ENCODE measurements around the gene OLA1.

The OLA1 gene

DNA sequence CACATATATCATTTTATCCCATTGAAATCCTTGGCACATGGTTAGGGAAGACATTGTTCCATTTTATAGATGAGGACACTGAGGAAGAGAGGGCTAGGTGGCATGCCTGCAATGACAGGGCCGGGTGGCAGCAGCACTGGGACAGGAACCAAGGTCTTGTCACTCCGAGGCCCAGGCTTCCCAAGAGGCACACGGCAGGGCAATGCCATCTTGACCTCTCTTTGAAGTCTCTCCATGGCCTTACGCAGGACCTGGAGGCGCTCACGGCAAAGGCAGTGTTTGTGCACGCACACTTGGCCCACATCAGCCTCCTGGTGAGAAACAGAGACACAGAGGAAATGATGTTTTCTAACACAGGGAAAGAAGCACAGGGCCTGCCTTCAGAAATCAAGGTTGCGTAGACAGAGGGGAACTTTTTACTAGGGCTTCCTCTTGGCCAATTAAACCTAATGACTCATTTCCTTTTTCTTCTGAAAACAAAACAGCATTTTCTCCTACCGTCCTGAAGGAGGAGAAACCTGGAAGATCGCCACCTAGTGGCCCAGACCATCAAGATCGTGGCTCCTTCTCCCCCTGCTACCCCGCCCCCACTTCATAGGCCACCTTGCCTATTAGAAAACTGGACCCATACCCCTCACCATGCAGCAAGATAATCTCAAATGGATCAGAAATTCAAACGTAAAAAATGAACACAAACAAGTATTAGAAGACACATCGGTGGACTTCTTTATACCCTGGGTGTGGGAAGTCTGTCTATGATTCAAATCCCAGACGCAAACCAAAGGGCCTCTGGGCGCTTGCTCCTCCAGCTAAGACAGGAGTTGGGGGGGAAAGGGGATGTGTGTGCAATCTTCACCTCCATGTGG is 208.5 kb downstream of the OLA1 start:
- in situ Hi-C loops (cut with MboI; ENCODE audit: low sequenced_read_pairs): no loop called here

- in situ Hi-C loops (cut with MboI; ENCODE audit: low sequenced_read_pairs): no loop called here
Measured at GRCh38 chr2:174038462-174038861, 209.9 kb downstream of the OLA1 start.

DNA sequence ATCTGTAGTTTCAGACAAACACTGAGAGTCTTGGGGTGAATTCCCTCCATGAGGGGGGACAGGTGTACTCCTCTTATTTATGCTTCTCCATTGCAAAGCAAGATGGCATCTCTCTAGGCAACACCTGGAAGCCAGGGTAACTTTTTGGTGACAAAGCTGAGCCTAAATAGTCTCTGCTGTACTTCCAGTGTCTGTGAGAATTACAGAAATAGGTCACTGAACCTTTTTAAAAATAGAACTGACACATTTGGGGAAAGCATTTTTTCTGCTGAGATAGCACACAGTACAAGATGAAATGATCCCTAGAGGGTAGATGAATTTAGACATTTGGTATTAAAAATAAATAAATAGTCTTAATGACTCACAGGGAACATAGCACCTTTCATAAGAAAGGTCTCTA is 211.5 kb downstream of the OLA1 start:
- in situ Hi-C loops (cut with MboI; ENCODE audit: low sequenced_read_pairs): no loop called here

DNA sequence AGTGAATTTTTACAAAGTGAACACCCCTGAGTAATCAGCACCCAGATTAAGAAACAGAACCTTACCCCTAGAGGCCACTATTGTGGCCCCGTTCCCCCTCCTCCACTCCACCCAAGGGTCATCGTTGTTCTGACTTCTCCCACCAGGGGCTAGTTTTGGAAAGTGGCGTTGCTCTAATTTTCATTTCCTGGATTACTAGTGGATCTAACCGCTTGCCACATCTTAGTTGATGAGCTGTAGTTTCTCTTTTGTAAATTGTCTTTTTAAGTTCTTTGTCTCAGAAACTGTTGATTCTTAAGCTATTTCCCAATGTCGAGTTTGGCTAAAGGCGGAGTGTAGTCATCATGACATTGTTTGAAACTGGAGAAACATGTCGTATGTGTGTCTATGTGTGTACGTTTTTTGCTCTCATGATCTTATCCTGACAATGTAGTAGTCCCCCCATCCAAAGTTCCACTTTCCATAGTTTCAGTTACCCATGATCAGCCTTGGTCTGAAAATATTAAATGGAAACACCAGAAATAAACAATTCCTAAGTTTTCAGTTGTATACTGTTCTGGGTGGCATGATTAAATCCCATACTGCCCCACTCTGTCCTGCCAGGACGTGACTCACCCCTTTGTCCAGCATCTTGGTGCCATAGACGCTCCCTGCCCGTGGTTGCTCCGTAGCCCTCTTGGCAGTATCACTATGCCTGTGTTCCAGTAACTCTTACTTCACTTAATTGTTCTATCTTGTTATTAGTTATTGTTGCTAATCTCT is 212.2 kb downstream of the OLA1 start:
- in situ Hi-C loops (cut with MboI; ENCODE audit: low sequenced_read_pairs): no loop called here

DNA sequence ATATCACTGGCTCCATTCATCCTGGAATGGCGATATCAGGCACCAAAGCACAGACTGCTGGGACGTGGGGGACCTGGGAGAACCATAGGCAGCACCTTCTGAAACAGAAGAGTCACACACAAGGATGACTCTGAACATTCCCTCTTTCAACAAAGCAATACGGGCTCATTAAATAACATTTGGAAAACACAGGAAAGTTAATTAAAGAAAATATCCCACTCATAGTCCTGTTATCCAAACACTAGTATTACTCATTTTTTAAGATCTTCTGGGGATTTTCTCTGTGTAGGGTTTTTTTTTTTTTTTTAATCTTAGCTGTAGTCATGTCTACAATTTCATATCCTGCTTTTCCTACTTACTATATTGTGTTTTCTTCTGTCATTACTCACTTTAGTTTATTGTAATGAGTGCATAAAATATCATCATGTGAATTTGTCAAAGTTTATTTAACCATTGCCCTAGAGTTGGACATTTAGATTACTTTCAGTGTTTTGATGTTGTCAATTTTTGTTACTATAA is 213.2 kb downstream of the OLA1 start:
- in situ Hi-C loops (cut with MboI; ENCODE audit: low sequenced_read_pairs): no loop called here

DNA sequence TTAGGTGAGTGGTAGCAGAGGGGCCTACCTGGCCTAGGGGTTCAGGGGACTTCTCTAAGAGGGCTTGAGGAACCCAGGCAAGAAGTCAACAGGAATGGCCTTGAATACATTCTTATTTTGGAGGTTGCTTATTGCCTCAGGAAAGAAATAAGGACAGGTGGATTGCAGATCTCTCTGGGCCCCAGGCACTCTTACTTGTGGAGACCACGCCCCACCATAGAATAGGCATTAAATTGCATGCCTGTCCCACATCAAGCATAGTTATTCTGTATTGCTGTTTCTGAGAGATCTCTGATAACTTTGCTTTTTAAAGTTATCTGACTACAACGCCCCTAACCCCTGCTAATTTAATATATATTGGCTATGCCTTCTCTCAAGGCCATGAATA is 215.2 kb downstream of the OLA1 start:
- in situ Hi-C loops (cut with MboI; ENCODE audit: low sequenced_read_pairs): no loop called here

- in situ Hi-C loops (cut with MboI; ENCODE audit: low sequenced_read_pairs): no loop called here
Measured at GRCh38 chr2:174031226-174031625, 217.1 kb downstream of the OLA1 start.

GRCh38 chr2:174028935-174029334 is 219.4 kb downstream of the OLA1 start:
- in situ Hi-C loops (cut with MboI; ENCODE audit: low sequenced_read_pairs): no loop called here

GRCh38 chr2:174027956-174028355 is 220.4 kb downstream of the OLA1 start:
- in situ Hi-C loops (cut with MboI; ENCODE audit: low sequenced_read_pairs): no loop called here

GRCh38 chr2:174026122-174026845 is 222.0 kb downstream of the OLA1 start:
- in situ Hi-C loops (cut with MboI; ENCODE audit: low sequenced_read_pairs): no loop called here

DNA sequence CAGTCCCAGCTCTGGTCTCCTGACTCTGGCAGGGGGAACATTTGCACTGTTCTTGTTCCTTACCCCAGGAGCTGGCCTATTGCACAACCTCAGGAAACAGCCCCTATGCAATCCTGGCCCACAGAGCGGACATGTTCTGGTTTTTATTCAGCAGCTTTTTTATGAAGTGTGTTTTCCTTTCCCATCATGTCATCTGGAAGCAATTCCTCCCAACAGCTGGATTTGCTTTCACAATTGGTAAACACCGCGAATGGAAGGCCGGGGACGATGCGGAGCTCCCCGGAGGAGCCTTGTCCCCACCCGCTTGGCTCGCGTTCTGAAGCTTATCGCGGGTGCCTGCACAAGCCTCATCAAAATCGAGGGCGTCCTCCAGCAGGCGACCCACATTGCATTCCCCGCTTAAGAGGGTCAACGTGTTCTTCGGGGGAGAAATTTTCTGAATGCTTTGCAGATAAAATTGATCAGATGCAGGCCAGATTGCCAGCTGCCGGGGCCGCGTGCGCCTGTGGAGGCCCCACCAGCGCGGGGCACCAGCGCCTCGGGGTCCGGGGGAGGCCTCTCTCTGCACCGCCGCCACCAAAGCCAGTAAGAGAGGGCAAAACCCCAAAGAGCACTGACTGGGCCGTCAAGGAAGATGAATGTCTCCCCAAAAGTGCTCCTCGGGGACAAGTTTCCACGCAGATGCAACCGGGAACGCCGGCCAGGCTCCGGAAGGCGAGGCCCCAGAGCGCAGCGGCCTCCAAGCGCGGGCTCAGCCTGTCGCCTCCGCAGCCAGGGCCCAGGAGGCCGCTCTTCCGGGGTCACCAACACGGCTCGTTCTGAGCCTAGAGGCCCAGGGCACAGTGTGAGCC is 222.8 kb downstream of the OLA1 start:
- in situ Hi-C loops (cut with MboI; ENCODE audit: low sequenced_read_pairs): no loop called here

- in situ Hi-C loops (cut with MboI; ENCODE audit: low sequenced_read_pairs): no loop called here
Measured at GRCh38 chr2:174024524-174025270, 223.6 kb downstream of the OLA1 start.

DNA sequence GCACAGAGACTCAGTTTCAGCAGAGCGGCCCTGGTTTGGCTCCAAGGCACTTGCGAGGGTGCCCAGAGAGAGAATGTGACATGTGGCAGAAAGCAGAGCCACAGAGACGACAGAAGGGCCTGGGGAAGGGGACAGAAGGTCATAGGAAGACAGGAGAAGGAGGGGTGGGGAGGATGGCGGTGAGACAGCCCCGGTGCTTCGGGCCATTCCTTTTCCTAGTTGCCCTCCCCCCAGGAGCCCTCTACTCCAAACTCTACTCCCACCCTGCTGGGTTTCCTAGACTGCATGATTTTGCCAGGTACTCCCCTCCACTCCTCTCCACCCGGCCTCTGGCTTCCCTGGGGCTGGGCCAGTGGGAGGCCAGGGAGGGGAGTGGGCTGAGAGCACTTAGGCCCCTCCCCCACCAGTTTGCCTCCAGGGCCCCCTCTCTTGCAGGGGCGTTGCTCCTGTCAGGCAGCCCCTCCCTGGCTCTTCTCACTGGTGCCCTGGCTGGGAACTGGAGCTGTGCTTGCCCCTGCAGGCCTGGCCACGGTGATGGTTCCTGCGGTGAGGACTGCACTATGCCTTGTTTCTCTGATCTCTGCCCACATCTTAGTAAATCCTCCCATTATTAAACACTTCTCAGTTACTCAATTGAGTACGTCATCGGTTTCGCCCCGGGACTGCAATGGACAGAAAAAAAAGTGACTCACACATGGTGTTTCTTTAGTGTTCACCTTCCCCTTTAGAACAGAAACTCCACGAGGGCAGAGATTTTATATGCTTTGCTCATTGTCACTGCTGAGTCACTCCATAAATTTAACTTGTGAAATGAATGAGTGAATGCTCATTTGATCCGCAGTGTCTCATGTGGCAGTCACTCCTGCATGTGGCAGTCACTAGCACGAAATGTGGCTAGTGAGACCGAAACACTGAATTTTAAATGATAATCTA is 224.5 kb downstream of the OLA1 start:
- in situ Hi-C loops (cut with MboI; ENCODE audit: low sequenced_read_pairs): no loop called here
